OCI-LY3 (cell line): Measurements from ENCODE around the gene KIF20A.
"Not testable (repeated sequence)": the region's sequence is repeated elsewhere in the genome, so short reads cannot be mapped to it uniquely, and the experiment has no call there.

Source experiments
- H2AFZ ChIP-seq: fragments of 200-600, 300-600 bp; shearing (Covaris generic); 2 replicates; pipeline ENCODE4 v1.6.0; 2014; ENCODE audit warnings: antibody characterized with exemption, low read depth, low read length
- H3K27ac ChIP-seq: fragments of 200-600, 300-600 bp; sonication (generic); 2 replicates; pipeline ENCODE4 v1.5.1; 2014; ENCODE audit warnings: mild to moderate bottlenecking, low read length, moderate library complexity, mixed read lengths
- H3K27me3 ChIP-seq: fragments of 200-600, 300-600 bp; sonication (generic); 2 replicates; pipeline ENCODE4 v1.6.1; 2014; ENCODE audit warnings: low read depth, low read length, mixed read lengths
- H3K36me3 ChIP-seq: fragments of 200-600, 300-600 bp; sonication (generic); replicated peaks from 2 replicates; pipeline ENCODE3; 2014; ENCODE audit warnings: low read depth, low read length, mixed read lengths
- H3K4me1 ChIP-seq: fragments of 300-600, 200-600 bp; sonication (generic); 2 replicates; pipeline ENCODE4 v1.6.1; 2014; ENCODE audit warnings: low read length, mixed read lengths
- H3K4me2 ChIP-seq: fragments of 200-600, 300-600 bp; sonication (generic); 2 replicates; pipeline ENCODE4 v1.6.1; 2014; ENCODE audit warnings: low read length, mixed read lengths
- H3K4me3 ChIP-seq: fragments of 300-600, 200-600 bp; sonication (generic); 2 replicates; pipeline ENCODE4 v1.5.1; 2014; ENCODE audit warnings: antibody characterized with exemption, mild to moderate bottlenecking, low read length, moderate library complexity
- H3K79me2 ChIP-seq: fragments of 300-600, 200-600 bp; shearing (Covaris generic); 2 replicates; pipeline ENCODE4 v1.6.1; 2014; ENCODE audit warnings: mild to moderate bottlenecking, low read length, mixed read lengths
- H3K9ac ChIP-seq: fragments of 300-600, 200-600 bp; shearing (Covaris generic); 2 replicates; pipeline ENCODE4 v1.6.0; 2014; ENCODE audit warnings: mild to moderate bottlenecking, low read length, moderate library complexity
- H3K9me3 ChIP-seq: fragments of 200-600, 300-600 bp; shearing (Covaris generic); 2 replicates; pipeline ENCODE4 v1.6.1; 2014; ENCODE audit warnings: low read length, mixed read lengths; ENCODE audit not compliant: insufficient read depth
- H4K20me1 ChIP-seq: fragments of 200-600, 300-600 bp; sonication (generic); 2 replicates; pipeline ENCODE4 v1.6.1; 2016; ENCODE audit warnings: low read length, mixed read lengths; ENCODE audit not compliant: insufficient read depth
- EZH2phosphoT487 ChIP-seq: fragments of 200-600 bp; shearing (Covaris generic); IDR thresholded peaks from 2 replicates; pipeline ENCODE4 v1.6.1; 2018; ENCODE audit warnings: antibody characterized with exemption, mixed run types, low read depth
- TF ChIP-seq, protein P1 (sequence below): fragments of 200-600, 300-600 bp; sonication (generic); IDR thresholded peaks from 2 replicates; pipeline ENCODE4 v1.5.1; 2014; ENCODE audit warnings: antibody characterized with exemption, low read length, low read depth

The KIF20A gene

GRCh38 chr5:138186002-138186447 lies 7.1 kb downstream of the KIF20A start:
- H3K36me3 ChIP-seq: peaks cover 78% of the 10 kb centered on the region
- no peak overlapping the region for H3K9ac ChIP-seq
- H3K27ac ChIP-seq: peak overlapping the region; percentile 40
- H3K9me3 ChIP-seq: no peaks in the 10 kb centered on the region
- H2AFZ ChIP-seq: no peak overlapping the region
- no peak overlapping the region for H3K4me3 ChIP-seq
- no peak overlapping the region for H3K4me2 ChIP-seq
- H4K20me1 ChIP-seq: no peaks in the 10 kb centered on the region
- H3K27me3 ChIP-seq: no peaks in the 10 kb centered on the region
- TF ChIP-seq EZH2phosphoT487: no peak
- TF ChIP-seq, protein P1, sequence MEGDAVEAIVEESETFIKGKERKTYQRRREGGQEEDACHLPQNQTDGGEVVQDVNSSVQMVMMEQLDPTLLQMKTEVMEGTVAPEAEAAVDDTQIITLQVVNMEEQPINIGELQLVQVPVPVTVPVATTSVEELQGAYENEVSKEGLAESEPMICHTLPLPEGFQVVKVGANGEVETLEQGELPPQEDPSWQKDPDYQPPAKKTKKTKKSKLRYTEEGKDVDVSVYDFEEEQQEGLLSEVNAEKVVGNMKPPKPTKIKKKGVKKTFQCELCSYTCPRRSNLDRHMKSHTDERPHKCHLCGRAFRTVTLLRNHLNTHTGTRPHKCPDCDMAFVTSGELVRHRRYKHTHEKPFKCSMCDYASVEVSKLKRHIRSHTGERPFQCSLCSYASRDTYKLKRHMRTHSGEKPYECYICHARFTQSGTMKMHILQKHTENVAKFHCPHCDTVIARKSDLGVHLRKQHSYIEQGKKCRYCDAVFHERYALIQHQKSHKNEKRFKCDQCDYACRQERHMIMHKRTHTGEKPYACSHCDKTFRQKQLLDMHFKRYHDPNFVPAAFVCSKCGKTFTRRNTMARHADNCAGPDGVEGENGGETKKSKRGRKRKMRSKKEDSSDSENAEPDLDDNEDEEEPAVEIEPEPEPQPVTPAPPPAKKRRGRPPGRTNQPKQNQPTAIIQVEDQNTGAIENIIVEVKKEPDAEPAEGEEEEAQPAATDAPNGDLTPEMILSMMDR: no peak
- peaks cover 5% of the 10 kb centered on the region for H3K79me2 ChIP-seq
- H3K4me1 ChIP-seq: peaks cover 12% of the 10 kb centered on the region

GRCh38 chr5:138188626-138189025 lies 9.7 kb downstream of the KIF20A start:
- Histone ChIP-seq H4K20me1 (no peaks in the 10 kb centered on the region), H3K27ac (no peak overlapping the region), H3K9me3 (no peaks in the 10 kb centered on the region), H2AFZ (no peak overlapping the region), H3K9ac (no peak overlapping the region), H3K4me2 (no peak overlapping the region), H3K79me2 (no peaks in the 10 kb centered on the region), H3K27me3 (no peaks in the 10 kb centered on the region), H3K4me3 (no peak overlapping the region), H3K36me3 (peaks cover 59% of the 10 kb centered on the region), H3K4me1 (peaks cover 12% of the 10 kb centered on the region)
- no peak for TF ChIP-seq EZH2phosphoT487
- TF ChIP-seq, protein P1: no peak

DNA sequence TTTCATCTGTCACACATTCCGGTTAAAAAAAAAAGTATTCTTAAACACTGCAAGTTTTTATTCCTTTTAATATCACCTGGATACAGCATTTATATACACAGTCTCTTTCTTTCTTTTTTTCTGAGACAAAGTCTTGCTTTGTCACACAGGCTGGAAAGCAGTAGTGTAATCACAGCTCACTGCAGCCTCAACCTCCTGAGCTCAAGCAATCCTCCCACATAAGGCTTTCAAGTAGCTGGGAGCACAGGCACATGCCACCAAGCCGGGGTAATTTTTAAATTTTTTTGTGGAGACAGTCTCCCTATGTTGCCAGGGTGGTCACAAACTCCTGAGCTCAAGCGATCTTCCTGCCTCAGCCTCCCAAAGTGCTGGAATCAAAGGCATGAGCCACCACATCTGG lies 13.9 kb downstream of the KIF20A start:
- H3K9ac ChIP-seq: no peak overlapping the region
- no peaks in the 10 kb centered on the region for H3K9me3 ChIP-seq
- peaks cover 6% of the 10 kb centered on the region; the same call in 1 of the 2 replicates for H3K4me1 ChIP-seq
- H3K36me3 ChIP-seq: peaks cover 29% of the 10 kb centered on the region
- H2AFZ ChIP-seq: no peak overlapping the region
- H4K20me1 ChIP-seq: no peaks in the 10 kb centered on the region
- no peak overlapping the region for H3K27ac ChIP-seq
- H3K4me2 ChIP-seq: no peak overlapping the region
- no peaks in the 10 kb centered on the region for H3K27me3 ChIP-seq
- TF ChIP-seq, protein P1: no peak
- TF ChIP-seq EZH2phosphoT487: no peak
- no peaks in the 10 kb centered on the region for H3K79me2 ChIP-seq
- no peak overlapping the region for H3K4me3 ChIP-seq

DNA sequence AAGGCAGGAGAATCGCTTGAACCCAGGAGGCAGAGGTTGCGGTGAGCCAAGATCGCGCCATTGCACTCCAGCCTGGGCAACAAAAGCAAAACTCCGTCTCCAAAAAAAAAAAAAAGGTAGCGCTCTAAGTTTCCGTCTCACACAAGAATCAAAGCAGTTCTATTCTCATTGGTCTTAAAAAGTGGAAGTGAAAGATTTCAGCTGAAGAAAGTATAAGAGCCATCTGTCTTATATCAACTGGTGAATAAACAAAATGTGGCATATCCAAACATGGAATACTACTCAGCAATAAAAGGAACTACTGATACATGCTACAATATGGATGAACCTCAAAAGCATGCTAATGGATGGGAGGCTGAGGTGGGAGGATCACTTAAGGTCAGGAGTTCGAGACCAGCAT lies 14.9 kb downstream of the KIF20A start:
- H3K79me2 ChIP-seq, H4K20me1 ChIP-seq, H3K27ac ChIP-seq, H3K9ac ChIP-seq, H3K9me3 ChIP-seq, H3K4me3 ChIP-seq, H3K4me1 ChIP-seq, H2AFZ ChIP-seq, H3K4me2 ChIP-seq, H3K27me3 ChIP-seq: not testable (repeated sequence)
- peaks cover 22% of the 10 kb centered on the region for H3K36me3 ChIP-seq

DNA sequence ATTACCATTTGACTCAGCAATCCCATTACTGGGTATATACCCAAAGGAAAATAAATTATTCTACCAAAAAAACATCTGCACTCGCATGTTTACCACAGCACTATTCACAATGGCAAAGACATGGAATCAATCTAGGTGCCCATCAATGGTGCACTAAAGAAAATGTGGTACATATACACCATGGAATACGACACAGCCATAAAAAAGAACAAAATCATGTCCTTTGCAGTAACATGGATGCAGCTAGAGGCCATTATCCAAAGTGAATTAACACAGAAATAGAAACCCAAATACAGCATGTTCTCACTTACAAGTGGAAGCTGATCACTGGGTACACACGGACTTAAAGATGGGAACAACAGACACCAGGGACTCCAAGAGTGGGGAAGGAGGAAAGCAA lies 32.1 kb downstream of the KIF20A start:
- no peaks in the 10 kb centered on the region for H4K20me1 ChIP-seq
- peaks cover 52% of the 10 kb centered on the region for H3K79me2 ChIP-seq
- peaks cover 2% of the 10 kb centered on the region for H3K36me3 ChIP-seq
- no peak overlapping the region for H3K27ac ChIP-seq
- no peak overlapping the region for H2AFZ ChIP-seq
- no peak overlapping the region for H3K4me2 ChIP-seq
- no peak overlapping the region for H3K9ac ChIP-seq
- H3K9me3 ChIP-seq: no peaks in the 10 kb centered on the region
- peaks cover 4% of the 10 kb centered on the region; the same call in 1 of the 2 replicates for H3K4me1 ChIP-seq
- TF ChIP-seq EZH2phosphoT487: no peak
- TF ChIP-seq, protein P1: no peak
- H3K4me3 ChIP-seq: no peak overlapping the region
- H3K27me3 ChIP-seq: no peaks in the 10 kb centered on the region
